Trophoblast cell (in vitro differentiated cells and primary cell): Measurements from ENCODE around the gene PRKN.

Experiments used
- DNase-seq, 2 donors: peaks; one replicate each; pipeline ENCODE4 v3.0.0-alpha.2; 2016
- H2AFZ ChIP-seq: 2 replicates; pipeline ENCODE4 v1.6.1; 2013; ENCODE audit warnings: low read length, moderate library complexity, mild to moderate bottlenecking; ENCODE audit not compliant: insufficient read depth, poor library complexity
- H2AK5ac ChIP-seq: 2 replicates; pipeline ENCODE4 v1.6.1; 2013; ENCODE audit warnings: mild to moderate bottlenecking, low read length
- H2BK120ac ChIP-seq: 2 replicates; pipeline ENCODE4 v1.6.1; 2013; ENCODE audit warnings: low read length, mild to moderate bottlenecking, moderate library complexity; ENCODE audit not compliant: insufficient read depth, poor library complexity
- H2BK12ac ChIP-seq: 2 replicates; pipeline ENCODE4 v1.6.1; 2013; ENCODE audit warnings: mild to moderate bottlenecking, low read length, moderate library complexity
- H2BK5ac ChIP-seq: 2 replicates; pipeline ENCODE4 v1.6.1; 2013; ENCODE audit warnings: low read length, low read depth, moderate library complexity, mild to moderate bottlenecking; ENCODE audit not compliant: poor library complexity
- H3K14ac ChIP-seq: 2 replicates; pipeline ENCODE4 v1.6.1; 2013; ENCODE audit warnings: mild to moderate bottlenecking, low read length
- H3K18ac ChIP-seq: 2 replicates; pipeline ENCODE4 v1.6.1; 2013; ENCODE audit warnings: mild to moderate bottlenecking, low read length
- H3K23ac ChIP-seq: 2 replicates; pipeline ENCODE4 v1.6.1; 2013; ENCODE audit warnings: low read length
- H3K27ac ChIP-seq: 2 replicates; pipeline ENCODE4 v1.5.1; 2013; ENCODE audit warnings: low read depth, mild to moderate bottlenecking, inconsistent platforms, low read length, moderate library complexity
- H3K27me3 ChIP-seq: 2 replicates; pipeline ENCODE4 v1.6.1; 2013; ENCODE audit warnings: inconsistent platforms, mild to moderate bottlenecking, low read length, moderate library complexity; ENCODE audit not compliant: insufficient read depth
- H3K36me3 ChIP-seq, 2 experiments: 1 replicate in 1 of 2; 2 replicates in 1 of 2; pipeline ENCODE4 v1.6.1; 2013; ENCODE audit warnings: low read length in 2 of 2, mild to moderate bottlenecking in 2 of 2, moderate library complexity in 1 of 2; ENCODE audit not compliant: insufficient read depth in 2 of 2, control insufficient read depth in 1 of 2
- H3K4ac ChIP-seq: 2 replicates; pipeline ENCODE4 v1.6.1; 2013; ENCODE audit warnings: low read depth, mild to moderate bottlenecking, low read length, moderate library complexity
- H3K4me1 ChIP-seq, 2 experiments: 1 replicate in 1 of 2; 2 replicates in 1 of 2; pipeline ENCODE4 v1.6.1; 2013; ENCODE audit warnings: low read length in 2 of 2, mild to moderate bottlenecking in 2 of 2, moderate library complexity in 1 of 2; ENCODE audit not compliant: insufficient read depth in 2 of 2, control insufficient read depth in 1 of 2
- H3K4me2 ChIP-seq: 2 replicates; pipeline ENCODE4 v1.6.1; 2013; ENCODE audit warnings: inconsistent platforms, mild to moderate bottlenecking, low read length, moderate library complexity
- H3K4me3 ChIP-seq: 2 replicates; pipeline ENCODE4 v1.5.1; 2013; ENCODE audit warnings: mild to moderate bottlenecking, low read depth, low read length, inconsistent platforms
- H3K79me1 ChIP-seq: one replicate; pipeline ENCODE4 v1.6.1; 2013; ENCODE audit warnings: low read length
- H3K79me2 ChIP-seq: 2 replicates; pipeline ENCODE4 v1.6.1; 2013; ENCODE audit warnings: low read length, mild to moderate bottlenecking; ENCODE audit not compliant: control insufficient read depth, insufficient read depth, poor library complexity
- H3K9ac ChIP-seq: 2 replicates; pipeline ENCODE4 v1.6.1; 2013; ENCODE audit warnings: mild to moderate bottlenecking, low read length
- H3K9me3 ChIP-seq: 2 replicates; pipeline ENCODE4 v1.6.1; 2013; ENCODE audit warnings: low read depth, mild to moderate bottlenecking, control low read depth, inconsistent platforms, low read length; ENCODE audit not compliant: insufficient read depth
- H4K12ac ChIP-seq: 2 replicates; pipeline ENCODE4 v1.6.1; 2013; ENCODE audit warnings: low read depth, mild to moderate bottlenecking, low read length, moderate library complexity
- H4K8ac ChIP-seq: 2 replicates; pipeline ENCODE4 v1.6.1; 2013; ENCODE audit warnings: low read depth, mild to moderate bottlenecking, low read length, moderate library complexity
- H4K91ac ChIP-seq: one replicate; pipeline ENCODE4 v1.6.1; 2013; ENCODE audit warnings: low read depth, mild to moderate bottlenecking, low read length, moderate library complexity
- WGBS: extraction: QIAGEN DNeasy Blood & Tissue Kit; methylation state at CpG from one replicate; pipeline ENCODE4 v1.1.7; 2013; ENCODE audit warnings: missing lambda C conversion rate; ENCODE audit not compliant: insufficient read length, insufficient coverage; ENCODE audit errors: extremely low coverage; 5-methylcytosine and 5-hydroxymethylcytosine counted together

PRKN gene

DNA sequence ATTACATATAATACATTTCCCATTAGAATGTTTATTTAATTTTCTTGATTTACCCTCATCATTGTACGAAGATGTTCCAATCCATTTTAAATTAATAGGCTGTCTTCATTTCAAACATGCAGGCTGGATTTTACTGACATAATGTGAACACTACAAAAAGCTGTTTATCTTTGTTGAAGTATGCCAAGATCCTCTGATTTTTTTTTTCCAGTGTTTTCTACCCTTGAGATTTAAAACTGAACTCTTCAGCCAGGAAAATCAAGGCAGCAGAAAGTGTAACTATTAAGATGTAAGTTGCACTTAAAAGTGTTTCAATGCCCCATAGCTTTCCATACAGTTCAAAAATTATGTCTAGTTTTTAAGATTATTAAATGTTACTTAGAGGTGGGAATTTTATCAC is 43.5 kb downstream of the PRKN start:
- Histone ChIP-seq H3K27me3 (no peaks in the 10 kb centered on the region), H4K12ac (no peak overlapping the region), H3K23ac (no peak overlapping the region), H3K9ac (no peak overlapping the region), H3K9me3 (no peaks in the 10 kb centered on the region), H3K4ac (no peak overlapping the region), H4K91ac (no peak overlapping the region), H3K36me3 (no peaks in the 10 kb centered on the region), H2AK5ac (no peak overlapping the region), H3K79me2 (no peaks in the 10 kb centered on the region), H2AFZ (no peak overlapping the region), H2BK5ac (no peak overlapping the region), H3K79me1 (no peaks in the 10 kb centered on the region), H2BK120ac (no peak overlapping the region), H2BK12ac (no peak overlapping the region), H3K18ac (no peak overlapping the region), H3K27ac (no peak overlapping the region), H3K4me3 (no peak overlapping the region), H4K8ac (no peak overlapping the region), H3K4me2 (no peak overlapping the region), H3K4me1 (no peaks in the 10 kb centered on the region), H3K14ac (no peak overlapping the region)
- WGBS, result no CpG with 5 or more reads among the region's 1 CpG
- no peak for DNase-seq

DNA sequence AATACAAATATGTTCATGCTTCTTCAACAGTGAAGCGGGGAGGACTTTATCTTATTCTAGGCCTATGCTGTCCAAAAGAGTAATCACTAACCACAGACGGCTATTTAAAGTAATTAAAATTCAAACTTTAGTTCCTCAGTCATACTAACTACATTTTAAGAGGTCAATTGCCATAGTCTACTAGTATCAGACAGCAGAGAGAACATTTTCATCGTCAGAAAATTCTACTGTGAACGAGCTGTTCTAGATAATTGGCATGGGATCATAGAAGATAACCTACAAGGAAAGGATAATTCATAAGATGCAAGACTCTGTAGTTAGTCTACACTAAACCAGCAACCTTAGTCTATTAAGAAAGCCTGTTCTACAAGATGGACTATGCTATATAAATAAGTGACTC is 44.4 kb downstream of the PRKN start:
- H3K36me3 ChIP-seq, result no peaks in the 10 kb centered on the region
- no peak overlapping the region for H2AK5ac ChIP-seq
- no peak overlapping the region for H4K8ac ChIP-seq
- H3K27ac ChIP-seq, result no peak overlapping the region
- DNase-seq, result no peak
- no peak overlapping the region for H3K4me3 ChIP-seq
- H4K12ac ChIP-seq, result no peak overlapping the region
- no peak overlapping the region for H3K14ac ChIP-seq
- H3K27me3 ChIP-seq, result no peaks in the 10 kb centered on the region
- no peak overlapping the region for H2BK120ac ChIP-seq
- H3K4me1 ChIP-seq, result no peaks in the 10 kb centered on the region
- H3K18ac ChIP-seq, result no peak overlapping the region
- no CpG with 5 or more reads among the region's 4 CpGs for WGBS
- H2BK12ac ChIP-seq, result no peak overlapping the region
- no peak overlapping the region for H2AFZ ChIP-seq
- no peaks in the 10 kb centered on the region for H3K79me1 ChIP-seq
- H3K4ac ChIP-seq, result no peak overlapping the region
- no peak overlapping the region for H3K9ac ChIP-seq
- H3K9me3 ChIP-seq, result no peaks in the 10 kb centered on the region
- no peak overlapping the region for H3K4me2 ChIP-seq
- no peak overlapping the region for H2BK5ac ChIP-seq
- no peaks in the 10 kb centered on the region for H3K79me2 ChIP-seq
- no peak overlapping the region for H4K91ac ChIP-seq
- H3K23ac ChIP-seq, result no peak overlapping the region

DNA sequence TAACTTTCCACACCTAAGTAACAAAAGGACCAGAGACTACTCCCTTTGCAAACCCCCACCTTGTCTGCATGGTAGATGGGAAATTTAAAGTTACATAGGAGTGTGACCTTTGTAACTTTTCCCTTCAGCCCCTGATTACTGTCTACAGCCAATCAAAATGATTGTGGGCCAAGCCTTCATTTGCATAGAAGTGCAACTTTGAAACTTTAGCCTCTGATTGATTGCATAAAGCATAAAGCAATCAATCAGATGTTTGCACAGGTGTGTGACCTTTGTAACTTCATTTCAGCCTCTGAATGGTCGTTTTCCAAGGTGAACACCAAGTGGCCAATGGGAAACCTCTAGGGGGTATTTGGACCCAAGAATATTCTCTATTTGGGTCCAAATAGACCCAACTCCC is 46.1 kb downstream of the PRKN start:
- DNase-seq, result no peak
- Histone ChIP-seq H3K79me2 (no peaks in the 10 kb centered on the region), H3K23ac (no peak overlapping the region), H2BK12ac (no peak overlapping the region), H3K14ac (no peak overlapping the region), H3K4me2 (no peak overlapping the region), H4K8ac (no peak overlapping the region), H3K4me3 (no peak overlapping the region), H3K9ac (no peak overlapping the region), H3K4ac (no peak overlapping the region), H3K9me3 (no peaks in the 10 kb centered on the region), H4K91ac (no peak overlapping the region), H3K18ac (no peak overlapping the region), H3K4me1 (no peaks in the 10 kb centered on the region), H3K27me3 (no peaks in the 10 kb centered on the region), H3K27ac (no peak overlapping the region), H3K79me1 (no peaks in the 10 kb centered on the region), H2BK120ac (no peak overlapping the region), H2AFZ (no peak overlapping the region), H3K36me3 (no peaks in the 10 kb centered on the region), H4K12ac (no peak overlapping the region), H2BK5ac (no peak overlapping the region), H2AK5ac (no peak overlapping the region)
- WGBS, result no CpG with 5 or more reads among the region's 1 CpG

DNA sequence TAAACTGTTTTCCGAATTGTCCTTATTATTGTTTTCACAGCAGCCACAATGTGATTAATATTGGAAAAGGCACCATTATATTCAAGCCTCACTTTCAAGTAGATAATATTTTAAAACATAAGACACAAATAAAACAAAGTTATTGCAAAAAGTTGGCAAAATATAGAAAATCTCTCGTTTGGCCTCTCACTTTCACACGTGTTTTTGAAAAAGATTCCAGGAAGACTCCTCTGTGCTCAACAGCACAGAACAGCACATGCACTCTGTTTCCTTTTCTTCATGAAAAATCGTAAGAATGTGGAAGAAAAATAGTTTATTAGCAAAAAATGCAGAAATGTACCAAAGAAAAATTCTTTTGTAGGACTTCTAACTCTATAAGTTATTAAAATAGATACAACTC is 46.7 kb downstream of the PRKN start:
- Histone ChIP-seq H3K27me3 (no peaks in the 10 kb centered on the region), H3K79me2 (no peaks in the 10 kb centered on the region), H3K4ac (no peak overlapping the region), H3K9ac (no peak overlapping the region), H3K4me3 (no peak overlapping the region), H3K36me3 (no peaks in the 10 kb centered on the region), H3K4me2 (no peak overlapping the region), H2AFZ (no peak overlapping the region), H2BK120ac (no peak overlapping the region), H4K8ac (no peak overlapping the region), H2BK5ac (no peak overlapping the region), H3K79me1 (no peaks in the 10 kb centered on the region), H4K12ac (no peak overlapping the region), H3K9me3 (no peaks in the 10 kb centered on the region), H3K27ac (no peak overlapping the region), H3K14ac (no peak overlapping the region), H2BK12ac (no peak overlapping the region), H4K91ac (no peak overlapping the region), H3K23ac (no peak overlapping the region), H3K4me1 (no peaks in the 10 kb centered on the region), H2AK5ac (no peak overlapping the region), H3K18ac (no peak overlapping the region)
- DNase-seq, result no peak
- no CpG with 5 or more reads among the region's 4 CpGs for whole genome bisulfite sequencing

DNA sequence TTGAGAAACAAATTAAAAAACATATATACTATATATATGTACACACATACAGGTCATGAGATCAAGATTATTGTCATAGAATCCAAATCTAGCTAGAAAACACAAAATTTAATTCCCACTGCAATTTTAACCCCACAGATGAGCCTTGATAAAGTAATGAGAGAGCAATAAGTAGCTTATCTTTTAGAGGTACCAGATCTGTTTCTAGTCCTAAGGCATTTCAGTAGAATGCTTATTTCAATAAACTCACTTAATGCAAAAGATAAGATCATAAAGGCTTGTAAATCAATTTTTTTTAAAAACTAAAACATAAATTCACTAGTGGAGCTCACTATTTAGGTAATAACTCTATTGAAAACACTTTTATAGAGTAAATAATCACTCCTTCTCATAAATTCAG is 47.2 kb downstream of the PRKN start:
- no peaks in the 10 kb centered on the region for H3K4me1 ChIP-seq
- H4K12ac ChIP-seq, result no peak overlapping the region
- H2AK5ac ChIP-seq, result no peak overlapping the region
- H2BK5ac ChIP-seq, result no peak overlapping the region
- no peak overlapping the region for H3K23ac ChIP-seq
- no peak overlapping the region for H2AFZ ChIP-seq
- H3K4me3 ChIP-seq, result no peak overlapping the region
- no peak overlapping the region for H3K27ac ChIP-seq
- no peaks in the 10 kb centered on the region for H3K36me3 ChIP-seq
- H3K79me2 ChIP-seq, result no peaks in the 10 kb centered on the region
- H2BK120ac ChIP-seq, result no peak overlapping the region
- no peak overlapping the region for H3K14ac ChIP-seq
- no peak overlapping the region for H4K91ac ChIP-seq
- H3K18ac ChIP-seq, result no peak overlapping the region
- no peak for DNase-seq
- H2BK12ac ChIP-seq, result no peak overlapping the region
- H3K9me3 ChIP-seq, result no peaks in the 10 kb centered on the region
- H3K27me3 ChIP-seq, result no peaks in the 10 kb centered on the region
- H3K4me2 ChIP-seq, result no peak overlapping the region
- H4K8ac ChIP-seq, result no peak overlapping the region
- no peaks in the 10 kb centered on the region for H3K79me1 ChIP-seq
- H3K4ac ChIP-seq, result no peak overlapping the region
- H3K9ac ChIP-seq, result no peak overlapping the region
